Neural cell (in vitro differentiated cells): Measurements from ENCODE around the gene GART. TPM values are rescaled to one million over a fixed set of nuclear protein-coding genes. Genes with fewer than 3 reads are reported as not detected.

Source experiments
- H2AFZ ChIP-seq: fragments of 200-600, 300-800 bp; sonication (generic), shearing (Covaris generic); 2 replicates; pipeline ENCODE4 v1.6.0; 2014; ENCODE audit warnings: low read depth, mild to moderate bottlenecking, antibody characterized with exemption, low read length, moderate library complexity
- H3F3A ChIP-seq: fragments of 200-600 bp; shearing (Covaris generic); 2 replicates; pipeline ENCODE4 v1.6.1; 2016; ENCODE audit warnings: mild to moderate bottlenecking, moderate library complexity, mixed read lengths, antibody characterized with exemption, low read length; ENCODE audit not compliant: insufficient read depth, poor library complexity, severe bottlenecking
- H3K27ac ChIP-seq: fragments of 200-600, 300-800 bp; sonication (generic), shearing (Covaris generic); 2 replicates; pipeline ENCODE4 v1.5.1; 2014; ENCODE audit warnings: mild to moderate bottlenecking, low read length, moderate library complexity
- H3K27me3 ChIP-seq: fragments of 300-800, 200-600 bp; sonication (generic), shearing (Covaris generic); 2 replicates; pipeline ENCODE4 v1.6.0; 2014; ENCODE audit warnings: mild to moderate bottlenecking, low read depth, low read length, moderate library complexity; ENCODE audit not compliant: insufficient read depth
- H3K36me3 ChIP-seq: fragments of 300-800, 200-600 bp; sonication (generic), shearing (Covaris generic); 2 replicates; pipeline ENCODE4 v1.5.1; 2014; ENCODE audit warnings: mild to moderate bottlenecking, antibody characterized with exemption, low read length, moderate library complexity; ENCODE audit not compliant: insufficient read depth
- H3K4me2 ChIP-seq: fragments of 300-800, 200-600 bp; sonication (generic), shearing (Covaris generic); 2 replicates; pipeline ENCODE4 v1.6.0; 2014; ENCODE audit warnings: mild to moderate bottlenecking, low read length
- H3K4me3 ChIP-seq: fragments of 300-800, 200-600 bp; sonication (generic), shearing (Covaris generic); 2 replicates; pipeline ENCODE4 v1.5.1; 2014; ENCODE audit warnings: mild to moderate bottlenecking, low read length, moderate library complexity
- H3K79me2 ChIP-seq: fragments of 200-600 bp; shearing (Covaris generic); replicated peaks from 2 replicates; pipeline ENCODE4 v1.6.0; 2014; ENCODE audit warnings: mild to moderate bottlenecking, low read length, moderate library complexity; ENCODE audit not compliant: insufficient read depth
- H3K9ac ChIP-seq: fragments of 300-800, 200-600 bp; sonication (generic), shearing (Covaris generic); 2 replicates; pipeline ENCODE4 v1.6.1; 2016; ENCODE audit warnings: mild to moderate bottlenecking, low read length, mixed read lengths
- H3K9me2 ChIP-seq: fragments of 200-600 bp; shearing (Covaris generic); 2 replicates; pipeline ENCODE4 v1.6.1; 2016; ENCODE audit warnings: mild to moderate bottlenecking, low read length, mixed read lengths; ENCODE audit not compliant: insufficient read depth
- H3K9me3 ChIP-seq: fragments of 200-600, 300-800 bp; sonication (generic), shearing (Covaris generic); 2 replicates; pipeline ENCODE4 v1.6.1; 2016; ENCODE audit warnings: mild to moderate bottlenecking, mixed run types, low read length, moderate library complexity, mixed read lengths
- H4K20me1 ChIP-seq: fragments of 200-600 bp; shearing (Covaris generic); 2 replicates; pipeline ENCODE4 v1.6.1; 2016; ENCODE audit warnings: mild to moderate bottlenecking, mixed run types; ENCODE audit not compliant: insufficient read depth
- EP300 ChIP-seq: fragments of 450-650 bp; conservative IDR thresholded peaks from 2 replicates; pipeline ENCODE4 v1.6.1; 2014; ENCODE audit warnings: antibody characterized with exemption, mild to moderate bottlenecking, moderate library complexity; ENCODE audit not compliant: poor library complexity, severe bottlenecking
- EZH2 ChIP-seq: fragments of 200-600, 300-800 bp; shearing (Covaris generic), sonication (generic); IDR thresholded peaks from 2 replicates; pipeline ENCODE4 v1.6.1; 2014; ENCODE audit warnings: antibody characterized with exemption, low read length, borderline replicate concordance, mild to moderate bottlenecking; ENCODE audit not compliant: insufficient read depth, poor library complexity, severe bottlenecking
- MXI1 ChIP-seq: fragments of 450-650 bp; conservative IDR thresholded peaks from 2 replicates; pipeline ENCODE4 v1.6.1; 2014; ENCODE audit warnings: antibody characterized with exemption, mild to moderate bottlenecking; ENCODE audit not compliant: poor library complexity, severe bottlenecking
- POLR2AphosphoS5 ChIP-seq: IDR thresholded peaks from 2 replicates; pipeline ENCODE4 v1.6.1; 2012
- RAD21 ChIP-seq: fragments of 450-650 bp; conservative IDR thresholded peaks from 2 replicates; pipeline ENCODE4 v1.6.1; 2014; ENCODE audit warnings: antibody characterized with exemption, mild to moderate bottlenecking, moderate library complexity
- SMC3 ChIP-seq: fragments of 450-650 bp; conservative IDR thresholded peaks from 2 replicates; pipeline ENCODE4 v1.6.1; 2014; ENCODE audit warnings: antibody characterized with exemption, mild to moderate bottlenecking, moderate library complexity; ENCODE audit not compliant: poor library complexity
- TAF1 ChIP-seq: IDR thresholded peaks from 2 replicates; pipeline ENCODE4 v1.6.1; 2012; ENCODE audit warnings: low read depth
- polyA plus RNA-seq: library from polyadenylated mRNA; depleted of rRNA; stranded (reverse); fragments of >200 nt; gene quantifications from 2 replicates; pipeline ENCODE4 v1.2.3, GENCODE V29; 2014
- TF ChIP-seq, protein P1 (sequence below): fragments of 450-650 bp; IDR thresholded peaks from 2 replicates; pipeline ENCODE4 v1.5.1; 2014; ENCODE audit warnings: antibody characterized with exemption, mild to moderate bottlenecking, moderate library complexity; ENCODE audit not compliant: poor library complexity, severe bottlenecking
- TF ChIP-seq, protein P2 (sequence below): IDR thresholded peaks from 2 replicates; pipeline ENCODE4 v1.6.1; 2012; ENCODE audit warnings: borderline replicate concordance

Gene GART
- polyA plus RNA-seq, 1 donor from 2014 or later: 87.5 TPM

DNA sequence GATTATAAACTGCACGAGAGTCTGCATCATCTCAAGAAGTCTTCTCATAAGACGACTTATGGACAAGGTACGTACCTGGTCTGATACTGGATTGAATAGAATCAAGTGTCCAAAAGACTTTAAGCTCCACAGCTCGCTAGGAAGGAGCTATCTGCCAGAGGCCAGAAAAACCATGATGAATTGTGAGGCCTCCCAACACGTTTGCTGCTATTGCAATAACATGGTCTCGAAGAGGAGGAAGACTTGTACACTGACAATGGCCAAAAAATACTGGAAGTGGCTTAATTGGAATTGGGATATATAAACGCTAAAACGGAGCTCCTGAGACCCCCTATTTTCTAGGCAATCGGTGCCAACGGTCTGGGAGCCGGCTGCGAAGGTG is 50.9 kb downstream of the GART start:
- H3K9me3 ChIP-seq: no peaks in the 10 kb centered on the region
- H3K9me2 ChIP-seq: no peaks in the 10 kb centered on the region
- H3K4me2 ChIP-seq: peak overlapping the region; percentile 100
- TF ChIP-seq, protein P1, sequence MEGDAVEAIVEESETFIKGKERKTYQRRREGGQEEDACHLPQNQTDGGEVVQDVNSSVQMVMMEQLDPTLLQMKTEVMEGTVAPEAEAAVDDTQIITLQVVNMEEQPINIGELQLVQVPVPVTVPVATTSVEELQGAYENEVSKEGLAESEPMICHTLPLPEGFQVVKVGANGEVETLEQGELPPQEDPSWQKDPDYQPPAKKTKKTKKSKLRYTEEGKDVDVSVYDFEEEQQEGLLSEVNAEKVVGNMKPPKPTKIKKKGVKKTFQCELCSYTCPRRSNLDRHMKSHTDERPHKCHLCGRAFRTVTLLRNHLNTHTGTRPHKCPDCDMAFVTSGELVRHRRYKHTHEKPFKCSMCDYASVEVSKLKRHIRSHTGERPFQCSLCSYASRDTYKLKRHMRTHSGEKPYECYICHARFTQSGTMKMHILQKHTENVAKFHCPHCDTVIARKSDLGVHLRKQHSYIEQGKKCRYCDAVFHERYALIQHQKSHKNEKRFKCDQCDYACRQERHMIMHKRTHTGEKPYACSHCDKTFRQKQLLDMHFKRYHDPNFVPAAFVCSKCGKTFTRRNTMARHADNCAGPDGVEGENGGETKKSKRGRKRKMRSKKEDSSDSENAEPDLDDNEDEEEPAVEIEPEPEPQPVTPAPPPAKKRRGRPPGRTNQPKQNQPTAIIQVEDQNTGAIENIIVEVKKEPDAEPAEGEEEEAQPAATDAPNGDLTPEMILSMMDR: no peak
- TF ChIP-seq RAD21 (no peak), SMC3 (no peak), EZH2 (no peak), MXI1 (no peak), EP300 (no peak), TAF1 (no peak), POLR2AphosphoS5 (no peak)
- TF ChIP-seq, protein P2, sequence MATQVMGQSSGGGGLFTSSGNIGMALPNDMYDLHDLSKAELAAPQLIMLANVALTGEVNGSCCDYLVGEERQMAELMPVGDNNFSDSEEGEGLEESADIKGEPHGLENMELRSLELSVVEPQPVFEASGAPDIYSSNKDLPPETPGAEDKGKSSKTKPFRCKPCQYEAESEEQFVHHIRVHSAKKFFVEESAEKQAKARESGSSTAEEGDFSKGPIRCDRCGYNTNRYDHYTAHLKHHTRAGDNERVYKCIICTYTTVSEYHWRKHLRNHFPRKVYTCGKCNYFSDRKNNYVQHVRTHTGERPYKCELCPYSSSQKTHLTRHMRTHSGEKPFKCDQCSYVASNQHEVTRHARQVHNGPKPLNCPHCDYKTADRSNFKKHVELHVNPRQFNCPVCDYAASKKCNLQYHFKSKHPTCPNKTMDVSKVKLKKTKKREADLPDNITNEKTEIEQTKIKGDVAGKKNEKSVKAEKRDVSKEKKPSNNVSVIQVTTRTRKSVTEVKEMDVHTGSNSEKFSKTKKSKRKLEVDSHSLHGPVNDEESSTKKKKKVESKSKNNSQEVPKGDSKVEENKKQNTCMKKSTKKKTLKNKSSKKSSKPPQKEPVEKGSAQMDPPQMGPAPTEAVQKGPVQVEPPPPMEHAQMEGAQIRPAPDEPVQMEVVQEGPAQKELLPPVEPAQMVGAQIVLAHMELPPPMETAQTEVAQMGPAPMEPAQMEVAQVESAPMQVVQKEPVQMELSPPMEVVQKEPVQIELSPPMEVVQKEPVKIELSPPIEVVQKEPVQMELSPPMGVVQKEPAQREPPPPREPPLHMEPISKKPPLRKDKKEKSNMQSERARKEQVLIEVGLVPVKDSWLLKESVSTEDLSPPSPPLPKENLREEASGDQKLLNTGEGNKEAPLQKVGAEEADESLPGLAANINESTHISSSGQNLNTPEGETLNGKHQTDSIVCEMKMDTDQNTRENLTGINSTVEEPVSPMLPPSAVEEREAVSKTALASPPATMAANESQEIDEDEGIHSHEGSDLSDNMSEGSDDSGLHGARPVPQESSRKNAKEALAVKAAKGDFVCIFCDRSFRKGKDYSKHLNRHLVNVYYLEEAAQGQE: no peak
- H3F3A ChIP-seq: no peaks in the 10 kb centered on the region
- no peaks in the 10 kb centered on the region for H3K36me3 ChIP-seq
- H3K79me2 ChIP-seq: no peaks in the 10 kb centered on the region
- H4K20me1 ChIP-seq: no peaks in the 10 kb centered on the region
- H2AFZ ChIP-seq: peak overlapping the region; percentile 89
- peak overlapping the region; percentile 84 for H3K9ac ChIP-seq
- no peaks in the 10 kb centered on the region for H3K27me3 ChIP-seq
- peak overlapping the region; percentile 81 for H3K27ac ChIP-seq
- H3K4me3 ChIP-seq: peak overlapping the region; percentile 83

DNA sequence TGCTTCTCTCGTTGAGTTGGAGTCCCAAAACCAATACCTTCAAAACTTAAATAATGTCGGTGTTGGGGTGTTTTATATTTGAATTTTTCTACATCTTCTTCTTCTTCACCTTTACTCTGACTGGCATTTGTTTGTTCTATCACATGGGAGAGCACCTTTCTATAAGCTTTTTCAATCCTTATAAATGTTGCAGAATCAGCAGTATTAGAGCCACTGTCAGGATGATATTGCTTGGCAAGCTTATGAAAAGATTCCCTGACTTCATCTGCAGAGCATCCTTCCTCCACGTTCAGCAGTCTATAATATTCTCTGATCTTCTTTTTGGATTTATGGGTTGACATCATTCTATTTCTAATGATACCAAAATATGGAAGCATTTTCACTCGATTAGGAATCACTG is 53.0 kb downstream of the GART start:
- H2AFZ ChIP-seq: no peak overlapping the region
- no peaks in the 10 kb centered on the region for H3K9me2 ChIP-seq
- TF ChIP-seq SMC3 (no peak), RAD21 (no peak), EP300 (no peak), POLR2AphosphoS5 (no peak), EZH2 (no peak), TAF1 (no peak), MXI1 (no peak)
- TF ChIP-seq, protein P2: no peak
- TF ChIP-seq, protein P1: no peak
- no peaks in the 10 kb centered on the region for H4K20me1 ChIP-seq
- no peaks in the 10 kb centered on the region for H3F3A ChIP-seq
- H3K79me2 ChIP-seq: no peaks in the 10 kb centered on the region
- H3K36me3 ChIP-seq: no peaks in the 10 kb centered on the region
- no peak overlapping the region for H3K27ac ChIP-seq
- H3K9me3 ChIP-seq: no peaks in the 10 kb centered on the region
- H3K9ac ChIP-seq: no peak overlapping the region
- H3K27me3 ChIP-seq: no peaks in the 10 kb centered on the region
- H3K4me3 ChIP-seq: no peak overlapping the region
- no peak overlapping the region for H3K4me2 ChIP-seq
